ENCODE results near the gene ZNF581. TPM values are rescaled to one million over a fixed set of nuclear protein-coding genes. Genes with fewer than 3 reads are reported as not detected.
A peak's percentile ranks its signal among the peaks of the same experiment; 100 is the strongest.

ZNF581 gene
- total RNA-seq, 1 donor: 48.5 TPM

DNA sequence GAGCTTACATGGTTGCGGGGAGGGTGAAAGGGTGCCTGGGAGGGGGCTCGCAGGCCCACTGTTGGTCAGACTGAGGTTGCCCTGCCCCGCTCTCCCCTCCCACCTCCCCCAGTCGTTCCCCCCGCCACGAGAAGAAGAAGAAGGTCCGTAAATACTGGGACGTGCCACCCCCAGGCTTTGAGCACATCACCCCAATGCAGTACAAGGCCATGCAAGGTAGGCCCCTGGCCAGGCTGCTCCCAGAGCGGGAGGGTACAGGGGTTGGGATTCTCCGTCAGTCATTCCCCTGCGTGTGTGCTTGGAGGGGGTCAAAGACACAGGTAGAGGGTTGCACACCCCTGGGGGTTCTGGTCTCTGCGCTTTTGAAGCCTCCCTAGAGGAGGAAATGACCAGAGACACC, 17.0 kb downstream of the ZNF581 start:
- no peak for DNase-seq (ENCODE audit: low read depth in 2 of 3, low spot score in 2 of 3)

DNA sequence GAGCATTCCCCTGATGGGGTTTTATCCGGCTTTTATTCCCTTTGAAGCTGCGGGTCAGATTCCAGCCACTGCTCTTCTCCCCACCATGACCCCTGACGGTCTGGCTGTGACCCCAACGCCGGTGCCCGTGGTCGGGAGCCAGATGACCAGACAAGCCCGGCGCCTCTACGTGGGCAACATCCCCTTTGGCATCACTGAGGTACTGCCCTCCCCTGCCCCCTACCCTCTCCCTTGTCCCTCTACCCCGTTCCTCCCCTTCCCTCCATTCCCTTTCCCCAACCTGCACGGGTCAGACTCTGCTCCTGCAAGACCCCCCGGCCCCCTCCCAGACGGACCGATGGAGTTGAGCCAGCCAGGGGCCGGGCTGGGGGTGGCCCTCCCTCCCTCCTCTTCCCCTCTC, 17.5 kb downstream of the ZNF581 start:
- DNase-seq (ENCODE audit: low read depth in 2 of 3, low spot score in 2 of 3): no peak

DNA sequence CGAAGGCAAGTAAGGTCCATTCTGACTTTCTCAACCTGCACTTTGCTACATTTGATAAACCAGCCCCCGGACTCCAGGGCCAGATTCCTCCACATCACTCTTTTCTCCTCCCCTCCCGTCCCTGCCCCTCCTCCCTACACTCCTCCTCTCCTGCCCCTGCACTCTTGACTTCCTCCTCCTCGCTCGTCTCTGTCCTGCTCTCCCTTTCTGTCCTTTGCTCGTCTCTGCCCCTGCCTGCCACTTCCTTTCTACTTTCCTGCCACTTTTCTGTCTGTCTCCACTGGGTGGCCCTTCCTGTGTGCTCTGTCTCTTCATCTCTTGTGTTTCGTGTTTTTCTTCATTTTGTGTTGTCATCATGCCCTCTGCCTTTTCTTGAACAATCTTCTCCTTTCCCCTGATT, 18.4 kb downstream of the ZNF581 start:
- DNase-seq (ENCODE audit: low read depth in 2 of 3, low spot score in 2 of 3): no peak

DNA sequence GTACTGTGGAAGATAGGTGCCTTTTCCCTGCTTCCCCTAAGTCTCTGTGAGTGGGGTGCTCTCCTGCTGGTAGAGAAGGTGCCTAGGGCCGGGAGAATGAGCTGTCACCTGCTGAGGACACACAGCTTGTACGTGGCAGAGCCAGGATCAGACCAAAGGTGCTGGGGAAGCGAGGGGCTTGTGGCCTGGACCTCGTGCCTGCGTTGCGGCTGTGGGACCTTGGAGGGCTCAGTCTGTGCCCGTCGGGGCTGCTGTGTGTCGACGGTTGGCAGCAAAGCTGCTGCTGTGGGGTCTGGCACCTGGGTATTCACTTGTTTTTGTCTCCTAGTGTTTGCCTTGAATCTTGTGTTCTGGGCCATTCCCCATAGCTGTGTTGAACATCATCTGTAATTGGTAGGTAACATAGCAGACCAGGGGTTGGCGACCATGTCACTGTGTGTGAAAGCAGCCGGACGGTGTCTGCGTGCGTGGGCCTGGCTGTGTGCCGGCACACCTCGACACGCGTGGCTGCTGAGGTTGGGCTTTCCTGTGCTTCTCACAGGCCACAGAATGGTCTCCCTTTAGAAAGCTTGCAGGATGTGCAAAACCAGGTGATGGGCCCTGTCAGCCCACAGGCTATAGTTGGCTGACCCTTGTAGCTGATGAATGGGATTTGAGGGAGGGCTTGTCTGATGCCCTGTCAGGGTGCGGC, 20.5 kb downstream of the ZNF581 start:
- no peak for DNase-seq (ENCODE audit: low read depth in 2 of 3, low spot score in 2 of 3)

DNA sequence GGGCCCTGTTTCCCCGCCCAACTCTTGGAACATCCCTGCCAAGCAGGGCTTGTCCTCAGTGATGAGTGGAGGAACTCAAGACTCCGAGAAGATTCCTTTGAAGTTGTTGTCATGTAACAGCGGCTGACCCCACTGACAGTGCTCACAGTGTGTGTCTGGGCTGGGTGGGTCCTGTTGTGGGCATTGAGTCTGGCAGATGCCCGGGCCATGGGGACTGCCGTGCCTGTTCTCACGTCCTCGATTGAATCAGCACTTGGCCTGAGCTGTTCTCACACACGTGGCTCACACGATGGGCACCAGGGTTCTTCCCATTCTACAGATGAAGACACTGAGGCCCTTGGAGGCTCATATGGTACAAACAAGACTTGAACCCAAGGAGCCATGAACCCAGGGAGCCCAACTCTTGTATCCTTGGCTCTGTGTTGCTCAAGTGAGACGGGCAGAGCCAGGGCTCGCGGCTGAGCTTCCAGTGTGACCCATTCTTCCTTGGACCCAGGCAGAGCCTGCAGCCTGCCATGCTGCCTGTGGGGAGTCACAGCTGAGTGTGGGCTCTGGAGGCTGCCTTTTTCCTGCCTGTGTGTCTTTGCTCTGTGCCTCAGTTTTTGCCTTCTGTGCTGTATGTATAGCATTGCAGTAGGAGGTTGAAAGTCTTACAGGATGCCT, 23.0 kb downstream of the ZNF581 start:
- DNase-seq (ENCODE audit: low read depth in 2 of 3, low spot score in 2 of 3): no peak

DNA sequence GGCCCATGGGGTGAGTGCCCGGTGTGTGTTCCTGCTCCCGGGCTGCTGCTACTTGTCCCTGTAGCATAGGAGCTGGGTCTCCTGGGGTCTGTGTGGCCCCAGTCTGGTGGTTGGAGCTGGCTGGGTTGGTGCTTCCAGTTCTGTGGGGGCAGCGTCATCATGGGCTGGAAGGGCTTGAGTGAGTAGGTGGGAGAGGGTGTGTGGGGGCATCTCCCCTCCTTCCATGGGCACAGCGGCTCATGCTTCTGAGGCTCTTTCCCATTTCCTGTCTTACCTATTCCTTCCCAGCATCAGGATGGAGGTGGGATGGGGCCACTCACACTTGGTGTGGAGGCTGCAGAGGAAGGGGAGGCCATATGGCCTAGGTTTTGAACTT, 23.5 kb downstream of the ZNF581 start:
- DNase-seq (ENCODE audit: low read depth in 2 of 3, low spot score in 2 of 3): no peak

DNA sequence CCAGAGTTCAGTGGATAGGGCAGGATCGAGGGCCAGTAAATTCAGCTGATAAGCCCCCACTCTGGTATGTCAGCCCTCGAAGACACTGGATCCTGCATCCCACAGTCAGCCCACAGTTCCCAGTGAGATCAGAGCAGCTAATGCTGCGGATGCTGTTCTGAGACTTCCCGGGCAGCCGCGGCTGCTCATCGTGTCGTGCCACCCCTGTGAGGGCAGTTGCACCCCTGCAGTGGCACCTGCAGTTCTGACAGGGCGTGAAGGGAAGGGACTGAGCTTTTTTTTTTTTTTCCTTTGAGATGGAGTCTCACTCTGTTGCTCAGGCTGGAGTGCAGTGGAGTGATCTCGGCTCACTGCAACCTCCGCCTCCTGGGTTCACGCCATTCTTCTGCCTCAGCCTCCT, 24.1 kb downstream of the ZNF581 start:
- DNase-seq (ENCODE audit: low read depth in 2 of 3, low spot score in 2 of 3): no peak

DNA sequence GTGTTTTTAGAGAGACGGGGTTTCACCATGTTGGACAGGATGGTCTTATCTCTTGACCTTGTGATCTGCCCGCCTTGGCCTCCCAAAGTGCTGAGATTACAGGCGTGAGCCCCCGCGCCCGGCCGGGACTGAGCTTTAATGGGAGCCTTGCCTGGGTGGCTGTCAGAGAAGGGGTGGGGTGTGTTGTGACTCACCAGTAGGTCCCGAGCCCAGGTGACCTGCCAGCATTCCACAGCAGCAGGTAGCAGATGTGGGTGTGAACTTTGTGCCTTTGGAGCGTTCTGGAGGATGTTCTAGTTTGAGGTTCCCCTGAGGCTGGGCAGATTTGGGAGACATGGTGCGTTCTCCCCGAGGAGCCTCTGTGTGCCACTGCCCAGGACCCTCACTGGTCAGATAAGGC, 24.5 kb downstream of the ZNF581 start:
- DNase-seq (ENCODE audit: low read depth in 2 of 3, low spot score in 2 of 3): no peak

DNA sequence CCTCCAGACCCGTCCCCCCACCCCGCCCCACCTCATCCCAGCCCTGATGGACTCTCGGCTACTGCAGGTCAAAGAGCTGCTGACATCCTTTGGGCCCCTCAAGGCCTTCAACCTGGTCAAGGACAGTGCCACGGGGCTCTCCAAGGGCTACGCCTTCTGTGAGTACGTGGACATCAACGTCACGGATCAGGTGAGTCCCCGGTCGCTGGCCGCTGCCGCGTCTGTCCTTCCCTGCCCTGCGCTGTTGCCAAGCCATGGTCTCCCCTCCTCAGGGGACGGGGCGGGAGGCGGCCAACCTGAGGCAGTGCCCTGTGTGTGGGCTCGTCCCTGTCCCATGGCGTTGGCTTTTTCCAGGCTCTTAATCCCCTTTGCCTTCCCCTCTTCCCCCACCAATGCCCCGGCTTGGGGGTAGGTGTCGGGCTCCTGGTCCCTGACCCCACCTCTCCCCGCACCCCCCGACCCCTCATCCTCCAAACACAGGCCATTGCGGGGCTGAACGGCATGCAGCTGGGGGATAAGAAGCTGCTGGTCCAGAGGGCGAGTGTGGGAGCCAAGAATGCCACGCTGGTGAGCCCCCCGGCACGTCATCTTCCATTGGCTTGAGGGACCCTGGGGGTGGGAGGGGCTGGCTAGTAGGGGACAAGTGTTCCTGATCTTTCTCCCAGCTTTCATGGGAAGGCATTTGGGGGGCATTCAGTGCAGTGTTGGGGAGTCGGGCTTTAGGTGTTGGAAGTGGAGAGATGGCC, 25.3 kb downstream of the ZNF581 start:
- DNase-seq (ENCODE audit: low read depth in 2 of 3, low spot score in 2 of 3): no peak

DNA sequence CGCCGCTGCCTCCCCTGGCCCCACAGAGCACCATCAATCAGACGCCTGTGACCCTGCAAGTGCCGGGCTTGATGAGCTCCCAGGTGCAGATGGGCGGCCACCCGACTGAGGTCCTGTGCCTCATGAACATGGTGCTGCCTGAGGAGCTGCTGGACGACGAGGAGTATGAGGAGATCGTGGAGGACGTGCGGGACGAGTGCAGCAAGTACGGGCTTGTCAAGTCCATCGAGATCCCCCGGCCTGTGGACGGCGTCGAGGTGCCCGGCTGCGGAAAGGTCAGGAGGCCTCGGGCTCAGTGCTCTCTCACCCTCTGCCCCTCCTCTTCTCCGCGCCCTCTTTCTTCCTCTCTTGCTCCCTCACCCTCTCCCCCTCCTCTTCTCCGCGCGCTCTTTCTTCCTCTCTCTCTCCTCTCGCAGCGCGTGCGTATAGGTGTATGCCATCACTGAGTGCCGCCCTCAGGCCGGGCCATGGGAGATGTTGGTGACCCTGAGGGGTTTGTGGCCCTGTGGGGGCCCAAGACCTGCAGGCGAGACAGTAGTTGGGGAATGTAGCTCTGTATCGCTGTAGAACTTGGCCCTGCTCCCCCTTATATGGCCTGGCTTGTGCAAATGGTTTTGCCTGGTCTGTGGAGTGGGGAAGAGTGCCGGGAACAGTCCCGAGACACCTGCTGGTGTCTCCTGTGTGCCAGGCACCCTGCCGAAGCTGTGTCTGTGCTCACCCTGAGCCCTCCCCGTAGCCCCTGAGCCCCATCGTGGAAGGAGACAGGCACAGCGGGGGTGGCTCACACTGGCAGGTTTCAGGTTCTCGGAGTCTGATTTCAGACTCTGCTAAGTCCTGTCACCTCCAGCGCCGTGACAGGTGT, 26.2 kb downstream of the ZNF581 start:
- no peak for DNase-seq (ENCODE audit: low read depth in 2 of 3, low spot score in 2 of 3)

DNA sequence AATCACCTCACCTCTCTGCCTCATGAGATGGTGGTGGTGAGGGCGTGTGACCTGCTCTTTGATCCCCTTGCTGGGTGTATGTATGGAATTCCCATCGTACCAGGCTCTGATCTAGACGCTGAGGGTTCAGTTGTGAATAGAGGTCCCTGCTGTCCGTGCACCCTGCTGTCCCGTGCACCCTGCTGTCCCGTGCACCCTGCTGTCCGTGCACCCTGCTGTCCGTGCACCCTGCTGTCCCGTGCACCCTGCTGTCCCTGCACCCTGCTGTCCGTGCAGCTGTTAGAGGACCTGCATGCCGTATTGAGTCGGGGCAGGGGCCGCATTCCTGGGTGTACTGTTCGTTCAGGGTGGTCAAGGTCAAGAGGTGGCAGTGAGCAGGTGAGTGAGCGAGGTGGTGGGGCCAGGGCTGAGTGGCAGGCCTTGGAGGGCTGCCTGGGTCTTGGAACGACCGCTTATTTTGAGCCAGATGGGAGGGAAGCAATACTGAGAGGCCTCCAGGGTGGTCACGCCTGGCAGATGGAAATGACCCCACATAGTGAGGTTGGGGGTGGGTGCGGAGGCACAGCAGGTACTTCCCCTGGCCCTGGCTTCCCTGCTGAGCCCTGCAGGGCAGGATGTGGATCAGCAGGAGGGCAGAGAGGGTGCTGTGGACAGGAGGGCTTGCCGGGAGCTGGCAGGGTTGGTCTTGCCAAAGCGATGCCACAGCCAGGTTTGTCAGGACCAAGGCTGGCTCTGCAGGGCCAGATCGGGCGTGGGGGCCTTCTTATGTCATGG, 27.0 kb downstream of the ZNF581 start:
- no peak for DNase-seq (ENCODE audit: low read depth in 2 of 3, low spot score in 2 of 3)

DNA sequence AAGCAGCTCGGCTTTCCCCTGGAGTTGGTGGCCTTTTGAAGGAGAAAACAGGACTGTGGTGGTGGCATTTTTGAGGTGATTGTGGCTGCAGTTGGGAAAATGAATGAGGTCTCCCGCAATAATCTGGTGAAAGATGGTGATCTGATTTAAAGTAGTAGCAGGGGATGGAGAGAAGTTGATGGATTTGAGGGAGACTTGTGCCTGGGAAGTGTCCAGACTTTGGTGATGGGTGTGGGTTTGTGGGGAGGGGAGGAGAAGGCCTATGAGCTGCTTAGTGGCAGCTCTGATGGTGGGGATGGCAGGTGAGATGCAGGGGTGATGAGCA, 27.6 kb downstream of the ZNF581 start:
- DNase-seq (ENCODE audit: low read depth in 2 of 3, low spot score in 2 of 3): no peak

DNA sequence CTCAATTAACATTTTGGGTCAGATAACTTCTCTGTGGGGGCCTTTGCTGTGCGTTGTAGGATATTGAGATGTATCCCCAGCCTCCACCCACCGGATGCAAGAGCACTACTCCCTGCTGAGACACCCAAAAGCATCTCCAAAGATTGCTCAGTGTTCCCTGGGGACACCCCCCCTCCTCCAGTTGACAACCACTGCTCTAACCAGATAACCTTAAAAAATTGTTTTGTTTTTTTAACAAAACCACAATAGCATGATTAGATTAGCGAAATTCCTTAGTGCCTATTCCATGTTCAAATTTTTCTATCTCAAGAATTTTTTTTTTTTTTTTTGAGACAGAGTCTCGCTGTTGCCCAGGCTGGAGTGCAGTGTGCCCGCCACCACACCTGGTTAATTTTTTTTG, 29.0 kb downstream of the ZNF581 start:
- DNase-seq (ENCODE audit: low read depth in 2 of 3, low spot score in 2 of 3): no peak

DNA sequence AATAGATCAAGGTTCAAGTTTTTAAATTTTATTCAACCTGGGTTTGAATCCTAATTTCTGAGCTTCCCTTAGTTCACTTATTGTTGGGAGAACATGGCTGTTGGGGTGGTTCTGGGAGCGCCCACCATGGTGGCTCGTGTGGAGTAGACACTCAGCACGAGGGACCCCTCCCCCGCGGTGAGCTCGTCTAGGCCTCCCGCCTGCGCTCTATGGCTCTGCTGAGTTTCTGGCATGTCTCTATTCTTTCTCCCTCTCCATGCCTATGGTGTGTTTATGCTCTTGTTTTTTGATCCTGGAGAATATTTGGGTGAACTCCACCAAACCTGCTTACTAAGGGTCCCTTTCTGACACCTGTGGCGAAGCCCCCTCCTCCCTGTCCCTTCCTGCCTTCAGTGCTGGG, 30.0 kb downstream of the ZNF581 start:
- no peak for DNase-seq (ENCODE audit: low read depth in 2 of 3, low spot score in 2 of 3)

DNA sequence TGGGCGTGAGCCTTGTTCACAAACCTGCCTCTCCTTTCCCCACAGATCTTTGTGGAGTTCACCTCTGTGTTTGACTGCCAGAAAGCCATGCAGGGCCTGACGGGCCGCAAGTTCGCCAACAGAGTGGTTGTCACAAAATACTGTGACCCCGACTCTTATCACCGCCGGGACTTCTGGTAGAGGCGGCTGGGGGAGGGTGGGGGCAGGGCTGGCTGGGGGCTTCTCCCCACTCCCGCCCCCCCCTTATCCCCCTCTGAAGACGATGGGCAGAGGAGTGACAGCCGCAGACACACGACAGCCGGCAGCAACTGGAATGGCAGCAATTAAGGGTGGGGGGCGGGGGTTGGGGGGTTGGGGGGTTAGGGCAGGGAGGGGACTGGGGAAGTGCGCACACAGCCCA, 30.4 kb downstream of the ZNF581 start:
- DNase-seq (ENCODE audit: low read depth in 2 of 3, low spot score in 2 of 3): no peak

DNA sequence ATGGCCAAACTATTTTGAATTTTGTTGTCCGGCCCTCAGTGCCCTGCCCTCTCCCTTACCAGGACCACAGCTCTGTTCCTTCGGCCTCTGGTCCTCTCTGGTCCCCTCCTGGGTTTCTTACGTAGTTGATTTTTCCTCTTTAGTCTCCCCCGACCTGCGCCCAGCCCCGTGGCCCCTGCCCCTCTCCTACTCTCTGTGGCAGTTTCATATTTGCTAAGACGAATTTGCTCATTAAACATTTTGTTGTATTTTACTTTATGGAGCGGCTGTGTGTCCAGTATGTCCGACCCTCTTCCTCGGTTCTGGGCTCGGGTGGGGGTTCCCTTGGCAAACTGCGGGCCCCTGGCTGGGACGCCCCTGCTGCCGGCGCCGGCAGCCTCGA, 31.0 kb downstream of the ZNF581 start:
- DNase-seq (ENCODE audit: low read depth in 2 of 3, low spot score in 2 of 3): no peak

DNA sequence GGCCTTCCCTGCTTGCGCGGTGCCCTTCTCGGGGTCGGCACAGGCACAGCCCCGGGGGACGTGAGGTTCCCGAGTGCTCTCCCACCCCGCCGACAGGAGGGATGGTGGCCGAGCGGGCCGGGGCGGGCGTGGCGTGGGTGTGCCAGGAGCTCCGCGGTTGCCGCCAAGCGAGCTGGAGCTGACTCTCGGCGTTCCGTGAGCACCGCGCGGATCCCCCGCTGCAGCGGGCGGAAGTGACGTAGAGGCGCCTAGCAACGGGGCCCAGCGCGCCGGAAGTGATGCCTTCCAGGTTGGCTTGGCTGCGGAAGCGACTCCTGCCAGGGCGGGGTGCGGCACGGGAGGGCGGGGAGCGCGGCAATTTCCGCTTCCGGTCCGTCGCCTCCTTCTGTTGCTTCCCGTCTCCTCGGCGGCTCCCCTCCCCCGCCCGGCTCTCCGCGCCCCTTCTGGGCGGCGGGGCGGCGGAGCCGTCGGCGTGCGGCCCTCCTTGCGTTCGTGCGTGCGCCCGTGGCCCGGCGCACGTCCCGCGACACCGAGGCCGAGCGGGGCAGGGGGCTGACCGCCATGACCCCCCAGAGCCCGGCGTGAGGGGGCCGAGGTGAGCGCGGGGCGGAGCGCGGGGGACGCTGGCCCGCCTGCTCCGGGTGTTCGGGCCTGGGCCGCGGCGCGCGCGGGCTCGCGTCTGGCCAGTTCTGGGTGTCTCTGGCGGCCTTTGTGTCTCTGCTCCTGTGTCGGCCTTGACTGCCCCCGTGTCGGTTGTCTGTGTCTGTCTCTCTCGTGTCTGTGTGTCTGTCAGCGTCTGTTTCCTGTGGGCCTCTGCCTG, 31.6 kb downstream of the ZNF581 start, which contains the start of gene EPN1:
Gene EPN1 (plus strand): TSS at position 386 of the 820 bp plus-strand sequence. CDS start 3,402 bp downstream, outside the sequence.
- peak; percentile 94 to 98 (median 97) for DNase-seq (ENCODE audit: low read depth in 2 of 3, low spot score in 2 of 3)

DNA sequence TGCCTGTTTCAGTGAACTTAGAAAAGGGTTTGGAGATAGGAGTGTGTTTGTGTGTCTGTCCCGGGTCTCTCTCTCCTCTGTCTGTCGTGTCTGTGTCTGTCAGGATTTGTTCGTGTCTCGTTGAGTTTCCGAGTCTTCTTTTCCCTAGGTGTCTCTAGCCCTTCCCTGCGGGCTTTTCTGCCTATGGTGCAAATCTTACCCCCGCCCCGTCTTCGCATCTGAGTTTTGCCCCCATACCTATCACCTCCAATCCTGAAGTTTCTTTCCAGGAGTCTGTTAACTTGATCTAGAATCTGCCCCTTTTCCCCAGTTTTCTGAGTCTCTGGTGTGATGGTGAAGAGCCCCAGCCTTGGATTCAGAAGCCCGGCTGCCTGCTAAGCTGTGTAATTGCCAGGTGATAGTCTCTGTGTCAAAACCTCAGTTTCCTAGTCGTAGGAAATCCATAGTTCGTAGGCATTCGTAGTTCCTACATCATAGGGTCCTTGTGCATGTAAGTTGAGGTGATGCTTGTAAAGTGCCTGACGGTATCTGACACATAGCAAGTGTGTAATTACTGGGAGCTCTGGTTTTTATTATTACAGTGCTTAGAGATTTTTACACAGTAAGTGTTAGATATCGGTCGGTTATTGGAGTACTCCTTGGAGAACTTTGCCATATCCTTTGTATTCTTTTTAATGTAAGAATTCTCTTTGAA, 32.4 kb downstream of the ZNF581 start:
- DNase-seq (ENCODE audit: low read depth in 2 of 3, low spot score in 2 of 3): no peak

DNA sequence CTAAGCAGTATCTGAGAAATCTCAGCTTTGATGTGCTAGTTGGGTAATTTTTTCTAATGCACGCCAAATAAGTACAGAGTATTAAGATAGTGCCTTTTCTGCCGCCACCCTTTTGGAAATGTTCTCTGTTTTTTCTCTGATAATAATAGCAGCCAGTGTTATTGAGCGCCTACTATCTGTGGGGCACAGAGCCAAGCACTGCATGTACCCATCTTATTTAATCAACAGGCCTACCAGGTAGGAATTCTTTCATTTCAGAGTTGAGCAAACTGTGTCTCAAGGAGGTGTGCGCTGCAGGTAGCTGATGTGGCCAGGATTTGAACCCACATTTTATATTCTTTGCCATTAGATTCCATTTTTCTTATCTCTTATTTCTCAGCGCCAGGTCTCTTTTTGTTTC, 32.9 kb downstream of the ZNF581 start:
- DNase-seq (ENCODE audit: low read depth in 2 of 3, low spot score in 2 of 3): no peak
